GM12878 (cell line): ENCODE measurements around the gene CDH1. TPM values are rescaled to one million over a fixed set of nuclear protein-coding genes. Genes with fewer than 3 reads are reported as not detected.

Experiments
- ATF2 ChIP-seq: IDR thresholded peaks from 2 replicates; pipeline ENCODE4 v1.6.1; 2012; ENCODE audit warnings: low read length, inconsistent platforms
- CUX1 ChIP-seq: IDR thresholded peaks from 2 replicates; pipeline ENCODE4 v1.6.1; 2012; ENCODE audit warnings: improper control_type of control experiment, low read depth, low read length; ENCODE audit not compliant: insufficient replicate concordance
- EZH2 ChIP-seq: IDR thresholded peaks from 2 replicates; pipeline ENCODE4 v1.6.1; 2012; ENCODE audit warnings: low read depth, mild to moderate bottlenecking, control low read depth, inconsistent platforms, low read length, borderline replicate concordance; ENCODE audit not compliant: control insufficient read depth
- HDAC2 ChIP-seq: fragments of 200-600 bp; sonication (generic); IDR thresholded peaks from 2 replicates; pipeline ENCODE4 v1.6.1; 2017
- MEF2A ChIP-seq: IDR thresholded peaks from 2 replicates; pipeline ENCODE4 v1.6.1; 2011; ENCODE audit warnings: low read depth, mild to moderate bottlenecking, low read length, moderate library complexity; ENCODE audit not compliant: insufficient read depth
- MLLT1 ChIP-seq: fragments of 450-650 bp; IDR thresholded peaks from 2 replicates; pipeline ENCODE4 v1.6.1; 2016; ENCODE audit warnings: mild to moderate bottlenecking
- MTA2 ChIP-seq: fragments of 450-650 bp; IDR thresholded peaks from 2 replicates; pipeline ENCODE4 v1.6.1; 2016; ENCODE audit warnings: low read depth, mild to moderate bottlenecking, moderate library complexity
- MTA3 ChIP-seq: IDR thresholded peaks from 2 replicates; pipeline ENCODE4 v1.6.1; 2012; ENCODE audit warnings: low read length, inconsistent platforms, borderline replicate concordance
- NKRF ChIP-seq: fragments of 450-650 bp; conservative IDR thresholded peaks from 2 replicates; pipeline ENCODE4 v1.6.1; 2017; ENCODE audit warnings: mild to moderate bottlenecking, moderate library complexity
- RAD51 ChIP-seq: fragments of 450-650 bp; IDR thresholded peaks from 2 replicates; pipeline ENCODE4 v1.6.1; 2016; ENCODE audit warnings: moderate library complexity, mild to moderate bottlenecking, inconsistent platforms
- SMAD5 ChIP-seq: IDR thresholded peaks from 2 replicates; pipeline ENCODE4 v1.6.1; 2016; ENCODE audit warnings: antibody characterized with exemption, low read depth
- TCF12 ChIP-seq: IDR thresholded peaks from 2 replicates; pipeline ENCODE4 v1.6.1; 2011; ENCODE audit warnings: low read depth, mild to moderate bottlenecking, low read length
- ZNF384 ChIP-seq: IDR thresholded peaks from 2 replicates; pipeline ENCODE4 v1.6.1; 2012; ENCODE audit warnings: low read depth, mild to moderate bottlenecking, low read length, improper control_type of control experiment, borderline replicate concordance
- polyA plus RNA-seq, 11 experiments: library from polyadenylated mRNA; depleted of rRNA in 4 of 11; unstranded in 6 of 11; stranded (reverse) in 5 of 11; fragments of >200 nt; fragmentation: Nextera tagmentation in 4 of 11; fragmentation: Illumina TruSeq in 1 of 11; extraction: Ambion mirVana in 4 of 11; extraction: Trizol in 1 of 11; gene quantifications; 1 replicate in 1 of 11; 2 replicates in 10 of 11; pipeline versions ENCODE4 v1.2.1 to v1.2.3, GENCODE V29; 2011 to 2016; ENCODE audit warnings: inconsistent platforms in 2 of 11, missing spikeins in 2 of 11, low read depth in 1 of 11
- total RNA-seq, 4 experiments: library from RNA; depleted of rRNA in 3 of 4; stranded (reverse); fragments of >200 nt in 3 of 4; fragmentation: Illumina TruSeq in 1 of 4; extraction: Trizol in 1 of 4; gene quantifications; 2 replicates each; pipeline versions ENCODE4 v1.2.1 to v1.2.3, GENCODE V29; 2013 to 2021
- TF ChIP-seq, protein P1 (sequence below): fragments of 150-350 bp; IDR thresholded peaks from 2 replicates; pipeline ENCODE4 v1.6.1; 2016; ENCODE audit warnings: low read depth, low read length

CDH1 gene
- total and polyA plus RNA-seq, 10 of the 15 experiments (the other 5 are each of a cell fraction or from before 2014, with no cell fraction given) = 2.2 to 30.6 (median 17.7) TPM

DNA sequence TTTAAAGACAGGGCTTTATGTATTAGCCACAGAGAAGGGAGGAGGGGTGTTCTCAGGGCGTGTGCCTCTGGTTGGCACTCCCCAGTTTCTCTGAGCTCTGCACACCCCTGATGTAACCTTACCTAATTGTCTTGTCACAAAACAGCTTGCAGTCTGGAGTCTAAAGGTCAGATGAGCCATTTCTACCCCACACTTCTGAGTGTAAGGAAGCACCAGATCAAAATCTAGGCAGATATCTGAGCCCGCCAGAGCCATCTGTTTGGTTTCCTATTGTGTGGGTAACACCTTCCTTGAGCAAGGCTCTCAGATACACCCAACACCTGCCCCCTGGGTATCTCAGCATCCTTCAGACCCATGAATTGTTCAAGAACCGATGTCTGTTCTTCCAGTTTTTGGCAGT, 15.5 kb downstream of the CDH1 start (continued):
- TF ChIP-seq, protein P1, sequence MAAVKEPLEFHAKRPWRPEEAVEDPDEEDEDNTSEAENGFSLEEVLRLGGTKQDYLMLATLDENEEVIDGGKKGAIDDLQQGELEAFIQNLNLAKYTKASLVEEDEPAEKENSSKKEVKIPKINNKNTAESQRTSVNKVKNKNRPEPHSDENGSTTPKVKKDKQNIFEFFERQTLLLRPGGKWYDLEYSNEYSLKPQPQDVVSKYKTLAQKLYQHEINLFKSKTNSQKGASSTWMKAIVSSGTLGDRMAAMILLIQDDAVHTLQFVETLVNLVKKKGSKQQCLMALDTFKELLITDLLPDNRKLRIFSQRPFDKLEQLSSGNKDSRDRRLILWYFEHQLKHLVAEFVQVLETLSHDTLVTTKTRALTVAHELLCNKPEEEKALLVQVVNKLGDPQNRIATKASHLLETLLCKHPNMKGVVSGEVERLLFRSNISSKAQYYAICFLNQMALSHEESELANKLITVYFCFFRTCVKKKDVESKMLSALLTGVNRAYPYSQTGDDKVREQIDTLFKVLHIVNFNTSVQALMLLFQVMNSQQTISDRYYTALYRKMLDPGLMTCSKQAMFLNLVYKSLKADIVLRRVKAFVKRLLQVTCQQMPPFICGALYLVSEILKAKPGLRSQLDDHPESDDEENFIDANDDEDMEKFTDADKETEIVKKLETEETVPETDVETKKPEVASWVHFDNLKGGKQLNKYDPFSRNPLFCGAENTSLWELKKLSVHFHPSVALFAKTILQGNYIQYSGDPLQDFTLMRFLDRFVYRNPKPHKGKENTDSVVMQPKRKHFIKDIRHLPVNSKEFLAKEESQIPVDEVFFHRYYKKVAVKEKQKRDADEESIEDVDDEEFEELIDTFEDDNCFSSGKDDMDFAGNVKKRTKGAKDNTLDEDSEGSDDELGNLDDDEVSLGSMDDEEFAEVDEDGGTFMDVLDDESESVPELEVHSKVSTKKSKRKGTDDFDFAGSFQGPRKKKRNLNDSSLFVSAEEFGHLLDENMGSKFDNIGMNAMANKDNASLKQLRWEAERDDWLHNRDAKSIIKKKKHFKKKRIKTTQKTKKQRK = no peak
- TF ChIP-seq MEF2A (no peak), RAD51 (no peak), SMAD5 (no peak), MTA3 (no peak), CUX1 (no peak), MTA2 (peak; percentile 76), ATF2 (no peak), NKRF (no peak), TCF12 (0 out of 2 replicates have a peak, but pooled peaks have one; percentile 16), ZNF384 (peak; percentile 39; the same call in 1 of the 2 replicates), HDAC2 (no peak), EZH2 (no peak), MLLT1 (no peak)
